ENCODE data around the gene PCNP. TPM values are rescaled to one million over a fixed set of nuclear protein-coding genes. Genes with fewer than 3 reads are reported as not detected.

PCNP gene
- total and polyA plus RNA-seq, 9 of the 15 experiments (the other 6 are each of a cell fraction or from before 2014, with no cell fraction given), result 54.3 to 170 (median 150) TPM

DNA sequence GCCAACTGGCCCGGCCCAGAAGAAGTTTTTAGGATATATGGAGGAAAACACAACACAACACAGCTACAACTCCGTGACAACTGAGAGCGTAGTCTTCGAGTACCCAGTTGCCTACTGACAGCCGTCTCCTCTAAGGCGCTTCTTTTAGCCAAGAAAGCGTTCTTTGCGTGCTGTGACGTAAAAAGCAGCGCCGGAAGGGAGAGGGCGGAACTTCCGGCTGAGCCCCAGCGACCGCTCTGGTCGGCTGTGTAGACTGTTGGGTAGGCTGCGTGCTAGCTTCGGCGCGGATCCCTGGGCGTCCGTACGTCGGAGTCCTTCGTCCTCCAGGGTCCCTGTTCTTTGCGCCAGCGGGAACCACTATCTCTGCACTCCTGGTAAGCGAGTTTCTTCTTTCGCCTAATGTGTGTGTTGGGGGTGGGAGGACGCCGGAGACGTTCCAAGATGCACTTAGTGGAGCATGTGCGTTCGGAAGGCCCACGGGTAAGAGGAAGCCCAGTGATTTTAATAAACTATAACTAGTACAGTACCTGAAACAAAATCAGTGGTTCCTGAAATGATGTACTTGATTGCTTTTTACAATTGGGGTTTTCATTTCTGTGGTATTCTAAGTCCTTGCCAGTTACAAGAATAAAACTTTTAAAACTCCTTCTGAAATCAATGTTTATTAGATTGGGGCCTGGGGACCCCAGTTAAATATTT, 12.2 kb upstream of the PCNP start, which contains the start of gene TRMT10C (continued):
- no peak for TF ChIP-seq REST (IDR thresholded peaks at IDR 0.05; ENCODE audit: borderline replicate concordance)
- no peak for TF ChIP-seq REST (CRISPR knock-in tag; IDR thresholded peaks at IDR 0.05; ENCODE audit: low read depth)
- TF ChIP-seq ZNF384 (IDR thresholded peaks at IDR 0.05; ENCODE audit: low read depth, low read length), result no peak
- no peak for TF ChIP-seq DDX20 (tag; IDR thresholded peaks at IDR 0.05; ENCODE audit: low read depth)
- TF ChIP-seq ZNF282 (CRISPR knock-in tag; IDR thresholded peaks at IDR 0.05), result no peak
- no peak for TF ChIP-seq FIP1L1 (IDR thresholded peaks at IDR 0.05; ENCODE audit: low read depth, low read length, poor library complexity, severe bottlenecking)
- TF ChIP-seq CCNT2 (IDR thresholded peaks at IDR 0.05; ENCODE audit: borderline replicate concordance, extremely low read depth, insufficient read length, low read depth, low read length), result no peak
- TF ChIP-seq POLR2AphosphoS5 (IDR thresholded peaks at IDR 0.05; ENCODE audit: control insufficient read depth, insufficient read depth, low read depth, low read length), result peak; percentile 87
- peak; percentile 48; the same call in 1 of the 2 replicates for TF ChIP-seq KHSRP (IDR thresholded peaks at IDR 0.05)
- no peak for TF ChIP-seq ZFP30 (CRISPR knock-in tag; IDR thresholded peaks at IDR 0.05; ENCODE audit: borderline replicate concordance)
- no peak for TF ChIP-seq TCF7 (IDR thresholded peaks at IDR 0.05; ENCODE audit: borderline replicate concordance)
- TF ChIP-seq IFI16 (CRISPR knock-in tag; IDR thresholded peaks at IDR 0.05), result no peak
- peak; percentile 70 for TF ChIP-seq GTF2E2 (tag; IDR thresholded peaks at IDR 0.05)
- peak; percentile 60; the same call in 1 of the 2 replicates for TF ChIP-seq THAP12 (CRISPR knock-in tag; IDR thresholded peaks at IDR 0.05)
- TF ChIP-seq POLR2G (IDR thresholded peaks at IDR 0.05; ENCODE audit: low read depth, low read length), result peak; percentile 87
- no peak for TF ChIP-seq MED1 (CRISPR knock-in tag; IDR thresholded peaks at IDR 0.05; ENCODE audit: borderline replicate concordance)

All from K562 (cell line).